ENCODE data around the gene CCNL1.
"Not testable (repeated sequence)": the region's sequence is repeated elsewhere in the genome, so short reads cannot be mapped to it uniquely, and the experiment has no call there.

CCNL1 gene

GRCh38 chr3:157167371-157168042, 7.6 kb upstream of the CCNL1 start:
- DNase-seq: no peak

- no peak for DNase-seq
Measured at GRCh38 chr3:157166561-157166960, 6.6 kb upstream of the CCNL1 start.

GRCh38 chr3:157166115-157166514, 6.2 kb upstream of the CCNL1 start:
- DNase-seq: no peak

- no peak for DNase-seq
Measured at GRCh38 chr3:157163217-157163953, 3.4 kb upstream of the CCNL1 start.

- DNase-seq: not testable (repeated sequence)
Measured at GRCh38 chr3:157162620-157163019, 2.7 kb upstream of the CCNL1 start.

- peak; percentile 42 for DNase-seq
Measured at GRCh38 chr3:157160658-157161424, 894 bp upstream of the CCNL1 start.

- no peak for DNase-seq
Measured at GRCh38 chr3:157159037-157159761, 748 bp downstream of the CCNL1 start.

GRCh38 chr3:157157836-157158235, 2.1 kb downstream of the CCNL1 start:
- DNase-seq: no peak

- DNase-seq: no peak
Measured at GRCh38 chr3:157156837-157157635, 2.9 kb downstream of the CCNL1 start.

- no peak for DNase-seq
Measured at GRCh38 chr3:157155591-157155990, 4.4 kb downstream of the CCNL1 start.

- DNase-seq: no peak
Measured at GRCh38 chr3:157154563-157155330, 5.2 kb downstream of the CCNL1 start.

GRCh38 chr3:157152930-157153329, 7.0 kb downstream of the CCNL1 start:
- no peak for DNase-seq

- DNase-seq: no peak
Measured at GRCh38 chr3:157152438-157152837, 7.5 kb downstream of the CCNL1 start.

GRCh38 chr3:157151627-157152026, 8.3 kb downstream of the CCNL1 start:
- DNase-seq: no peak

GRCh38 chr3:157151151-157151550, 8.8 kb downstream of the CCNL1 start:
- DNase-seq: no peak

- no peak for DNase-seq
Measured at GRCh38 chr3:157149136-157149696, 10.7 kb downstream of the CCNL1 start.

GRCh38 chr3:157148196-157148889, 11.6 kb downstream of the CCNL1 start:
- no peak for DNase-seq

GRCh38 chr3:157147099-157147803, 12.7 kb downstream of the CCNL1 start:
- DNase-seq: no peak

- no peak for DNase-seq
Measured at GRCh38 chr3:157145606-157146322, 14.2 kb downstream of the CCNL1 start.
